Large intestine (tissue), 3 donors: ENCODE measurements around the gene PTPRH. TPM values are rescaled to one million over a fixed set of nuclear protein-coding genes. Genes with fewer than 3 reads are reported as not detected.
"Not testable (repeated sequence)": the region's sequence is repeated elsewhere in the genome, so short reads cannot be mapped to it uniquely, and the experiment has no call there.

ENCODE experiments used
- DNase-seq, 2 donors: peaks; one replicate each; pipeline versions ENCODE4 v3.0.0 to v3.0.0-alpha.2; 2013
- H3K27ac ChIP-seq: one replicate; pipeline ENCODE4 v1.5.1; 2013; ENCODE audit warnings: low read length
- H3K27me3 ChIP-seq: 2 replicates; pipeline ENCODE4 v1.6.1; 2013; ENCODE audit warnings: low read length; ENCODE audit not compliant: control insufficient read depth, insufficient read depth
- H3K36me3 ChIP-seq: 2 replicates; pipeline ENCODE4 v1.6.1; 2013; ENCODE audit warnings: low read length; ENCODE audit not compliant: control insufficient read depth, insufficient read depth
- H3K4me1 ChIP-seq: one replicate; pipeline ENCODE4 v1.6.1; 2013; ENCODE audit warnings: low read length; ENCODE audit not compliant: control insufficient read depth, insufficient read depth
- H3K4me3 ChIP-seq: one replicate; pipeline ENCODE4 v1.5.1; 2013; ENCODE audit warnings: low read length
- H3K9me3 ChIP-seq: one replicate; pipeline ENCODE4 v1.6.1; 2013; ENCODE audit warnings: mild to moderate bottlenecking, low read depth, low read length, moderate library complexity; ENCODE audit not compliant: control insufficient read depth
- WGBS: methylation state at CpG from one replicate; pipeline ENCODE4 v1.1.5; 2013; ENCODE audit warnings: low lambda C conversion rate; ENCODE audit not compliant: insufficient coverage; 5-methylcytosine and 5-hydroxymethylcytosine counted together
- polyA plus RNA-seq: library from polyadenylated mRNA; unstranded; fragments of 120-200 nt; gene quantifications from one replicate; pipeline ENCODE4 v1.2.1, GENCODE V29; 2013

Gene PTPRH
- polyA plus RNA-seq, 1 donor = 28.1 TPM

- no CpG with 5 or more reads among the region's 10 CpGs for WGBS
- H3K27me3 ChIP-seq, H3K4me1 ChIP-seq, H3K9me3 ChIP-seq, DNase-seq, H3K27ac ChIP-seq, H3K4me3 ChIP-seq: not testable (repeated sequence)
- H3K36me3 ChIP-seq = peaks cover 55% of the 10 kb centered on the region
Measured at GRCh38 chr19:55202199-55202598, 7.1 kb downstream of the PTPRH start.

DNA sequence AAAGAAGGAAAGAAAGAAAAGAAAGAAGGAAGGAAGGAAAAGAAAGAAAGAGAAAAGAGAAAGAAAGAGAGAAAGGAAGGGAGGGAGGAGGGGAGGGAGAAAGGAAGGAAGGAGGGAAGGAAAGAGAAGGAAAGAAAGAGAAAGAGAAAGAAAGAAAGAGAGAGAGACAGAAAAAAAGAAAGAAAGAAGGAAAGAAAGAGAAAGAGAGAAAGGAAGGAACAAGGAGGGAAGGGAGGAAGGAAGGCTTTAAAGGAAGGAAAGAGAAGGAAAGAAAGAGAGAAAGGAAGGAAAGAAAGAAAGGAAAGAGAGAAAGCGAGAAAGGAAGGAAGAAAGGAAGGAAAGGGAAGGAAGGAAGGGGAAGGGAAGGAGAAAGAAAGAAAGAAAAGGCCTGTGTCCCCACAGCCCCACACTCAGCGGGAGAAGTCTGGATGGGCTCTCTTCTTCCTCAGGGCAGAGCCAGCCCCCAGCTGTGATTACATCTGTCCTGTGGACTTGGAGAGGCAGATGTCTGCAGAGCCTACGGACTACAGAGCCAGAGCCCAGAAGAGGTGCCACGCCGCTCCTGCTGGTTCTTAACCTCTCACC, 9.6 kb downstream of the PTPRH start:
- WGBS = 100% methylated on average over 1 of the region's 5 CpGs
- H3K9me3 ChIP-seq = no peaks in the 10 kb centered on the region
- no peaks in the 10 kb centered on the region for H3K4me1 ChIP-seq
- no peak overlapping the region for H3K27ac ChIP-seq
- peaks cover 58% of the 10 kb centered on the region for H3K36me3 ChIP-seq
- H3K27me3 ChIP-seq = no peaks in the 10 kb centered on the region
- DNase-seq = no peak
- H3K4me3 ChIP-seq = no peak overlapping the region

- Histone ChIP-seq H3K4me3 (no peak overlapping the region), H3K9me3 (no peaks in the 10 kb centered on the region), H3K36me3 (peaks cover 57% of the 10 kb centered on the region), H3K4me1 (no peaks in the 10 kb centered on the region), H3K27me3 (no peaks in the 10 kb centered on the region), H3K27ac (no peak overlapping the region)
- WGBS = no CpG with 5 or more reads among the region's 5 CpGs
- no peak for DNase-seq
Measured at GRCh38 chr19:55198651-55199050, 10.7 kb downstream of the PTPRH start.

DNA sequence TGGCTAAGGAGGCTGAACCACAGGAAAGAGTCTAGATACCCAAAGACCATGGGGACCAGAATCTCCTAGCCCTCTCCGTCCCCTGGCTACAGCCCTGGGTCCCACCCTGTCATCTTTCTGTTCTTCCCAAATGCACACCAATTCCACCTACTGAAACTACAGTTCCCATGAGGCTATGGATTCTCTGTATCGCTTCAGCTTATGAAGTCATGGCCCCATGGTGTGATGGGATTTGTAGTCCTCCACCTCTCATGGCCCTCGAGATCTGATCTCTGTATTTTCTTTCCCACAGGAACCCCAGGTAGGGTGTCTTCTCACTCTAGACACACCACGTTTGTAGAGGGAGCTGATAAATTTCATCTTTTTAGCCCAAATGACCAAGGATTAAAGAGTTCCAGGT, 11.8 kb downstream of the PTPRH start:
- Histone ChIP-seq H3K9me3 (no peaks in the 10 kb centered on the region), H3K27ac (no peak overlapping the region), H3K4me1 (no peaks in the 10 kb centered on the region), H3K36me3 (peaks cover 58% of the 10 kb centered on the region), H3K27me3 (no peaks in the 10 kb centered on the region), H3K4me3 (no peak overlapping the region)
- no CpG with 5 or more reads among the region's 4 CpGs for WGBS
- no peak for DNase-seq

- H3K4me1 ChIP-seq = no peaks in the 10 kb centered on the region
- no peaks in the 10 kb centered on the region for H3K9me3 ChIP-seq
- no peak overlapping the region for H3K27ac ChIP-seq
- peaks cover 55% of the 10 kb centered on the region for H3K36me3 ChIP-seq
- DNase-seq = no peak
- H3K27me3 ChIP-seq = no peaks in the 10 kb centered on the region
- no CpG with 5 or more reads among the region's 10 CpGs for WGBS
- H3K4me3 ChIP-seq = no peak overlapping the region
Measured at GRCh38 chr19:55196803-55197202, 12.5 kb downstream of the PTPRH start.

GRCh38 chr19:55193481-55193880, 15.8 kb downstream of the PTPRH start:
- Histone ChIP-seq H3K36me3 (peaks cover 36% of the 10 kb centered on the region), H3K27me3 (no peaks in the 10 kb centered on the region), H3K4me1 (no peaks in the 10 kb centered on the region), H3K4me3 (no peak overlapping the region), H3K27ac (no peak overlapping the region), H3K9me3 (no peaks in the 10 kb centered on the region)
- no CpG with 5 or more reads among the region's 12 CpGs for WGBS
- no peak for DNase-seq

DNA sequence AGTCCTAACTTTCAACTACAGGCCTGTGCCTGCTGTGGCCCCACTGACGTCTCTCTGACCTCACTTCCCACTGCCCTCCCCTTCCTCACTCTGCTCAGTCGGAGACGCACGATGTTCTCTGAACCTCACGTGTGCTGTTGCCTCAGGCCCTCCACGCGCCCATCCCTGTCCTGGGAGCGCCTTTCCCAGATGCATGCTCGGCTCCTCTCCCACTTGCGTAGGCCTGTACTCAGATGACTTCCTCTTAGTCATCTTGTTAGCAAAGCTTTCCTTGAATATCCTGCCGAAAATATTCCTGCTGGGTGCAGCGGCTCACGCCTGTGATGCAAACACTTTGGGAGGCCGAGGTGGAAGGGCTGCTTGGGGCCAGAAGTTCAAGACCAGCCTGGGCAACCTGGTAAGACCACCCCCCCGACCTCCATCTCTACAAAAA, 19.9 kb downstream of the PTPRH start:
- WGBS = no CpG with 5 or more reads among the region's 15 CpGs
- no peak overlapping the region for H3K27ac ChIP-seq
- H3K4me1 ChIP-seq = no peaks in the 10 kb centered on the region
- DNase-seq = no peak
- no peak overlapping the region for H3K4me3 ChIP-seq
- peaks cover 16% of the 10 kb centered on the region for H3K36me3 ChIP-seq
- no peaks in the 10 kb centered on the region for H3K9me3 ChIP-seq
- no peaks in the 10 kb centered on the region for H3K27me3 ChIP-seq

GRCh38 chr19:55188625-55189024, 20.7 kb downstream of the PTPRH start:
- no peak for DNase-seq
- H3K9me3 ChIP-seq = no peaks in the 10 kb centered on the region
- H3K4me3 ChIP-seq = no peak overlapping the region
- H3K27ac ChIP-seq = no peak overlapping the region
- H3K4me1 ChIP-seq = no peaks in the 10 kb centered on the region
- H3K27me3 ChIP-seq = no peaks in the 10 kb centered on the region
- WGBS = 93% methylated on average over 3 of the region's 8 CpGs
- peaks cover 11% of the 10 kb centered on the region for H3K36me3 ChIP-seq

GRCh38 chr19:55186080-55186479, 23.2 kb downstream of the PTPRH start:
- H3K27ac ChIP-seq = no peak overlapping the region
- H3K4me1 ChIP-seq = no peaks in the 10 kb centered on the region
- peaks cover 3% of the 10 kb centered on the region for H3K27me3 ChIP-seq
- no CpG with 5 or more reads among the region's 12 CpGs for WGBS
- no peaks in the 10 kb centered on the region for H3K9me3 ChIP-seq
- no peak for DNase-seq
- H3K4me3 ChIP-seq = no peak overlapping the region
- peaks cover 10% of the 10 kb centered on the region for H3K36me3 ChIP-seq

DNA sequence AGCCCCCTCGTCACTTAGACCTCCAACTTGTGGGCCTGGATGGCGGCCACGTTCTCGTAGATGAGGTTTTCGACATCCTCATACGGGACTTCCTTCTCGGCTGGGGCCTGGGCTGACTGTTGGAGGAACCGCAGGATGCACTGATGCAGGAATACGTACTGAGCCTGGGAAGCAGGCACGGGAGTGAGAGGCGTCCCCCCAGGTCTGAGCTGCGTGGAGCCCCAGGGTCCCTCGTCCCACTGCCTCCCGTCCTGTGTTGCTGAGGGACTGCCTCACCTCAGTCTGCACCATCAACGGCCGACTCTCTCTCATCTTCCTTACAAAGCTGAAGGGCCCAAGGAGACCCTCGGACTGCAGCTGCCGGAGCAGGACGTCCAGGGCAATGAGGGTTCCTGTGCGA, 27.6 kb downstream of the PTPRH start:
- Histone ChIP-seq H3K9me3 (peaks cover 10% of the 10 kb centered on the region), H3K4me1 (peaks cover 12% of the 10 kb centered on the region), H3K36me3 (peaks cover 11% of the 10 kb centered on the region), H3K4me3 (no peak overlapping the region), H3K27me3 (peaks cover 45% of the 10 kb centered on the region), H3K27ac (no peak overlapping the region)
- WGBS = no CpG with 5 or more reads among the region's 20 CpGs
- DNase-seq = no peak
